Astrocyte (in vitro differentiated cells and primary cell): ENCODE data around the gene PAPOLB. TPM values are rescaled to one million over a fixed set of nuclear protein-coding genes. Genes with fewer than 3 reads are reported as not detected.

Source experiments
- DNase-seq: peaks from one replicate; pipeline ENCODE4 v3.0.0-alpha.2; 2010; ENCODE audit warnings: low read depth
- FAIRE-seq: peaks from 2 replicates; lab custom pipeline; 2011; peaks lifted over from hg19 to GRCh38; lab: Jason Lieb, UNC
- H2AFZ ChIP-seq: 2 replicates; pipeline ENCODE4 v1.6.0; 2012; ENCODE audit warnings: low read depth, low read length, inconsistent platforms
- H3K27ac ChIP-seq: 2 replicates; pipeline ENCODE4 v1.5.1; 2011; ENCODE audit warnings: low read depth, low read length, inconsistent platforms
- H3K27me3 ChIP-seq: 2 replicates; pipeline ENCODE4 v1.6.0; 2011; ENCODE audit warnings: low read length, inconsistent platforms; ENCODE audit not compliant: insufficient read depth
- H3K36me3 ChIP-seq: 2 replicates; pipeline ENCODE4 v1.5.1; 2011; ENCODE audit warnings: low read length, inconsistent platforms; ENCODE audit not compliant: insufficient read depth
- H3K4me1 ChIP-seq: 2 replicates; pipeline ENCODE4 v1.5.1; 2011; ENCODE audit warnings: low read length, inconsistent platforms; ENCODE audit not compliant: insufficient read depth
- H3K4me2 ChIP-seq: 2 replicates; pipeline ENCODE4 v1.6.0; 2012; ENCODE audit warnings: low read length, inconsistent platforms
- H3K4me3 ChIP-seq: 2 replicates; pipeline ENCODE4 v1.5.1; 2011; ENCODE audit warnings: low read depth, mild to moderate bottlenecking, low read length, inconsistent platforms; ENCODE audit not compliant: insufficient read depth
- H3K79me2 ChIP-seq: 2 replicates; pipeline ENCODE4 v1.6.0; 2012; ENCODE audit warnings: mild to moderate bottlenecking, low read length, inconsistent platforms; ENCODE audit not compliant: insufficient read depth
- H3K9ac ChIP-seq: 2 replicates; pipeline ENCODE4 v1.6.0; 2012; ENCODE audit warnings: mild to moderate bottlenecking, low read length, inconsistent platforms
- H3K9me3 ChIP-seq: 2 replicates; pipeline ENCODE4 v1.5.1; 2012; ENCODE audit warnings: low read depth, mild to moderate bottlenecking, low read length, inconsistent platforms; ENCODE audit not compliant: insufficient read depth
- H4K20me1 ChIP-seq: 2 replicates; pipeline ENCODE4 v1.6.0; 2012; ENCODE audit warnings: low read length, inconsistent platforms; ENCODE audit not compliant: insufficient read depth
- H3K27ac Mint-ChIP-seq: one replicate; pipeline ENCODE4 v1.8.0; 2021; ENCODE audit warnings: mild to moderate bottlenecking, mixed read lengths; ENCODE audit not compliant: unreplicated experiment
- H3K27me3 Mint-ChIP-seq: one replicate; pipeline ENCODE4 v1.8.0; 2021; ENCODE audit warnings: low read depth, mixed read lengths; ENCODE audit not compliant: unreplicated experiment
- H3K36me3 Mint-ChIP-seq: one replicate; pipeline ENCODE4 v1.8.0; 2021; ENCODE audit warnings: low read depth, mixed read lengths; ENCODE audit not compliant: unreplicated experiment
- H3K4me1 Mint-ChIP-seq: one replicate; pipeline ENCODE4 v1.8.0; 2021; ENCODE audit warnings: low read depth, mixed read lengths; ENCODE audit not compliant: unreplicated experiment
- H3K4me3 Mint-ChIP-seq: one replicate; pipeline ENCODE4 v1.8.0; 2021; ENCODE audit warnings: mild to moderate bottlenecking, moderate library complexity, mixed read lengths; ENCODE audit not compliant: unreplicated experiment
- H3K9me3 Mint-ChIP-seq: one replicate; pipeline ENCODE4 v1.8.0; 2021; ENCODE audit warnings: mild to moderate bottlenecking, mixed read lengths; ENCODE audit not compliant: unreplicated experiment
- CTCF ChIP-seq: IDR thresholded peaks from 2 replicates; pipeline ENCODE4 v1.5.1; 2011; ENCODE audit warnings: low read depth, mild to moderate bottlenecking, inconsistent platforms, low read length, moderate library complexity; ENCODE audit not compliant: insufficient read depth
- EZH2 ChIP-seq: IDR thresholded peaks from 2 replicates; pipeline ENCODE4 v1.6.1; 2012; ENCODE audit warnings: mild to moderate bottlenecking, low read length, inconsistent platforms; ENCODE audit not compliant: insufficient read depth
- total RNA-seq: library from RNA; stranded (reverse); gene quantifications from 2 replicates; pipeline ENCODE4 v1.2.1, GENCODE V29; 2021

PAPOLB gene
- total RNA-seq, 1 donor from 2014 or later, result not detected

DNA sequence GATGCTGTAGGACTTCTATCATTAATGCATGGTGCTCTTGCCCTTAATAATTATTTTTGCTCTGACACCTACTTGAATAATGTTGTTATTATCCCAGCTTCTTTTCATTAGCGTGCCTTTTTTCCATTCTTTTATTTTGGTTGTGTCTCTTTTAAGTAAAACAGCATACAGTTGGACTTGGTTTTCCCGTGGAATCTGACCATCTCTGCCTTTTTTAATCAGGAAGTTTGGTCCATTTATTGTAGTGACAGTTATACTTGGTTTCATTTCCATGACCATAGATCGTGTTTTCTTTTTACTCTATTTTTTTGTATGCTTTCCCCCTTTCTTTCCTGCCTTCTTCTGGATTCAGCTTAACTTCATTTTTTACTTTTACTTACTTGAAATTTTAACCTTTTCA is 4.6 kb downstream of the PAPOLB start:
- Mint-ChIP-seq H3K27me3 (peaks cover 15% of the 10 kb centered on the region), H3K4me1 (no peaks in the 10 kb centered on the region), H3K9me3 (peaks cover 7% of the 10 kb centered on the region), H3K4me3 (no peak overlapping the region), H3K27ac (no peak overlapping the region), H3K36me3 (no peaks in the 10 kb centered on the region)
- no peak for DNase-seq
- H2AFZ ChIP-seq, result no peak overlapping the region
- H3K4me2 ChIP-seq, result no peak overlapping the region
- H4K20me1 ChIP-seq, result no peaks in the 10 kb centered on the region
- TF ChIP-seq CTCF (no peak), EZH2 (no peak)
- H3K27ac ChIP-seq, result no peak overlapping the region
- H3K4me1 ChIP-seq, result no peaks in the 10 kb centered on the region
- H3K4me3 ChIP-seq, result no peak overlapping the region
- H3K9ac ChIP-seq, result no peak overlapping the region
- FAIRE-seq, result no peak
- peaks cover 12% of the 10 kb centered on the region for H3K27me3 ChIP-seq
- peaks cover 8% of the 10 kb centered on the region for H3K9me3 ChIP-seq
- no peaks in the 10 kb centered on the region for H3K79me2 ChIP-seq
- no peaks in the 10 kb centered on the region for H3K36me3 ChIP-seq

- H3K4me3 ChIP-seq, result no peak overlapping the region
- no peak for DNase-seq
- Mint-ChIP-seq H3K27ac (no peak overlapping the region), H3K9me3 (peaks cover 14% of the 10 kb centered on the region), H3K4me3 (no peak overlapping the region), H3K27me3 (peaks cover 15% of the 10 kb centered on the region), H3K4me1 (peaks cover 3% of the 10 kb centered on the region), H3K36me3 (no peaks in the 10 kb centered on the region)
- no peaks in the 10 kb centered on the region for H4K20me1 ChIP-seq
- no peak overlapping the region for H3K4me2 ChIP-seq
- H3K9me3 ChIP-seq, result peaks cover under 1% of the 10 kb centered on the region
- H3K27ac ChIP-seq, result no peak overlapping the region
- H3K4me1 ChIP-seq, result no peaks in the 10 kb centered on the region
- H3K79me2 ChIP-seq, result no peaks in the 10 kb centered on the region
- no peaks in the 10 kb centered on the region for H3K36me3 ChIP-seq
- TF ChIP-seq EZH2, result no peak
- no peak for TF ChIP-seq CTCF
- H3K9ac ChIP-seq, result no peak overlapping the region
- no peak overlapping the region for H2AFZ ChIP-seq
- H3K27me3 ChIP-seq, result peaks cover 12% of the 10 kb centered on the region
- FAIRE-seq, result no peak
Measured at GRCh38 chr7:4856336-4857057, 5.3 kb downstream of the PAPOLB start.

- DNase-seq (no peak), FAIRE-seq (no peak)
- no peaks in the 10 kb centered on the region for H4K20me1 ChIP-seq
- Mint-ChIP-seq H3K27me3 (peaks cover 9% of the 10 kb centered on the region), H3K36me3 (no peaks in the 10 kb centered on the region), H3K4me3 (no peak overlapping the region), H3K9me3 (peaks cover 18% of the 10 kb centered on the region), H3K27ac (no peak overlapping the region), H3K4me1 (peaks cover 3% of the 10 kb centered on the region)
- no peak for TF ChIP-seq EZH2
- no peak for TF ChIP-seq CTCF
- H3K9me3 ChIP-seq, result no peaks in the 10 kb centered on the region
- H3K36me3 ChIP-seq, result no peaks in the 10 kb centered on the region
- H3K4me2 ChIP-seq, result no peak overlapping the region
- H3K79me2 ChIP-seq, result no peaks in the 10 kb centered on the region
- H3K4me3 ChIP-seq, result no peak overlapping the region
- H3K27me3 ChIP-seq, result no peaks in the 10 kb centered on the region
- no peaks in the 10 kb centered on the region for H3K4me1 ChIP-seq
- no peak overlapping the region for H2AFZ ChIP-seq
- H3K27ac ChIP-seq, result no peak overlapping the region
- H3K9ac ChIP-seq, result no peak overlapping the region
Measured at GRCh38 chr7:4854916-4855315, 6.9 kb downstream of the PAPOLB start.
